HG03280 (cell line): ENCODE results near the gene NTNG1.

ENCODE experiments used
- ATAC-seq: cut with Tn5 transposase; IDR thresholded peaks from one replicate; pipeline ENCODE4 v1.9.1; 2021; ENCODE audit warnings: mild to moderate bottlenecking, moderate library complexity; ENCODE audit not compliant: unreplicated experiment

NTNG1 gene

DNA sequence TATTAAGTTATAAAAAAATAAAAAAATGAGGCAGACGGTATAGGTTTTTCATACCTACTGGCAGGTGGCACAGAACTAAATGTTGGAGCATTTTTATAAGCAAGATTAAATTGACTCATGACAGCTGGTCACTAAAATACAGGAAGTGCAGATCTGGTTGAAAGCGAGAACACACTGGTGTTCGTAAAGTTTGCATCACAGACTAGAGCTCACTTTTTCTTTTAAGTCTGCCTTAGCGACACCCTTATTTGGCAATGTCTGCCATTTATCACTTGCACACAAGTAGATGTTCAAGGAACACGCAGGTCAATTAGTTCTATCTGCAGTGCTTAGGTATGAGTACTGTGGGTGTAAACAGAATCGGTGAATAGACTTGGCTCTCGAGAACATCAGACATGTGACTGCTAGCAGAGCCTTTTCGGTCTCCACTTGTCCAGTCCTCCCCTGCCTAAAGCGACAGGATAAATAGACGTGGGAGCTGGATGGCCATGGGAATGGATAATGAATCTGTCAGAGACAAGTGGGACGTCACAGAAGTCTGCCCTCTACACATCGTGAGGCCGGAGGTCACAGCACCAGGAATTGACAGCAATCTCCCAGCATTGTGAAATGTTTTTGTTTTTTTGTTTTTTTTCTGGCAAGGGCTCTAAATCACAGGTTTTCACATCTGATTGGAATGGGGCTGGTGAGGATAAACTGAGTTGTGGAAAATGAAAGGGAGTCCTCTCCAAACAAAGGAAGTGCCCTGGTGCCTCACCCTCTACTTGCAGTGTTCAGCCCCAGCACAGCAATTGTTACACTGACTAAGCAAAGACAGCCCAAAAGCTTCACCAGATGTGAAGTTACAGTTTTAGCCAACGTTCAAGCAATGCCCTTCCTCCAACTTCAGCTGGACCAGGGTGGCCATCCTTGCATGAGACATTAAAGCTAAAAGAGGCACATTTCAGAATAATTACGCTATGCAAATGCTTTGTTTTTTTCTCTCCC lies 248.9 kb downstream of the NTNG1 start:
- ATAC-seq: peak; percentile 84

DNA sequence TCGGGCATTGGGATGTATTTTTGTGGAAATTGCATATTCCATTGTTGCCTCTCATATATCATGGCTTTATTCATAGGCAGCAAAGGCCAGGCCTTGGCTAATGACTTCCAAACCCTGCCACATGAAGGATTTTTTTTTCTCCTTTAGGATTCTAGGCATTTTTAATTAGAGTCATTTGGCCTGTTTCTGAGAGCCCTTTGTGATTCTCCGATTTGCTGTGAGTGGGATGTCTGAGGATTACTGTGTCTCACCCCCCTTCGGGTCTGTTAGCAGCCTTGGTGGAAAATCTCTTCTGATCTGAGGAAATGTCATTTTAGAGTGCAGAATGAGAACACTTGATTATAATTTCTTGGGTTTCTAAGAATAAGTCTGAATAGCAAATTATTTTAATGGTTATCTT lies 253.5 kb downstream of the NTNG1 start:
- no peak for ATAC-seq

DNA sequence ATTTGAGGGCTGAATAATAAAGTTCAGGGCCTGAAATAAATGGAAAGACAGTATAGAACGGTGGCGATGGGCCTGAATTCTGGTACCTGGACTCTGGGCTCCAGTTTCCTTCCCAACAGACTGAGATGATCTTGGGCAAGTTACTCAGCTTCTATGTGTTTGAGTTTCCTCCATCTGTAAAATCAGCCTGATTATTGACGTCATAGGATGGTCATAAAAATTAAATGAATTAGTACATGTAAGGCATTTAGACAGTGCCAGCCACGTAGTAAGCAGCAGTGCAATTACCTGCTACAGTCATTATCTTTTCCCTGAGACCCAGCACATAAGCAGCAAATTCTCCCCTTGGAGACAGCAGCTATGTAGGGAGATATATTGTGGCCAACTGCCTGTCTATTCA lies 260.9 kb downstream of the NTNG1 start:
- ATAC-seq: no peak

DNA sequence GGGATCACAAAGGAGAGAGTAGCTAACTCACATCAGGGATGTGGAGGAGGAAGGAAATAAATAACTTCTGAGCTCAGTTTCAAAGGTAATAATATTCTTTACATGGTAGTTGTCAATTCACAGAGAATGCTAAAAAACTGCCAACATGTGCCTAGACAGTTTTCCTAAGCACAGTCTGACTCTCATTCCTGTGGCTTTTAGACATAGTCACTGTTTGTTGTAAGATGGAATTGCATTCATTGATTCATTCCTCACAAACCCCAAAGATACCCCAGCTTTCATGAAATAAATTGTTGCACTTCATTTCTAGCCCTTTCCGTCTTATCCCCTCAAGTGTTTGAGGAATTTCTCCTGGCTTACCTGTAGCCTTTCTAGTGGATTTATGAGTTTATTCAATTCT lies 263.9 kb downstream of the NTNG1 start:
- ATAC-seq: no peak

DNA sequence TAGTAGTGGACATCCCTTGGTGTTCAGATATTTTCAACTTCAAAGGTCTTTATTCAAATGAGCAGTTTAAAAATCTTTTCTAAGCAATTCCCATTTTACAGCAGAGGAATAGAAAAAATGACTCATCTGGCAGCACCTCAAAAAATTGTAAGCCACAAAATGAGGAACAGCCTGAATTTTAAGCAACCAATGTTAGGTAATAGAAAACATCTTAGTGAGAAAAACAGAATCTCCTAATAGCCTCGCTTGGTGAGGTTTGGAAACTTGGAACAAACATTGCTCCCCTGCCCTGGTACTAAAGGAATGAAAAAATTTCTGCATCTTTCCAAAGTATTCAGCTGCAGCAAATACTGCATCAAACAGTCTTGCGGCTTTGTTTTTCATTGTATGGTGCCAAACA lies 264.4 kb downstream of the NTNG1 start:
- no peak for ATAC-seq

DNA sequence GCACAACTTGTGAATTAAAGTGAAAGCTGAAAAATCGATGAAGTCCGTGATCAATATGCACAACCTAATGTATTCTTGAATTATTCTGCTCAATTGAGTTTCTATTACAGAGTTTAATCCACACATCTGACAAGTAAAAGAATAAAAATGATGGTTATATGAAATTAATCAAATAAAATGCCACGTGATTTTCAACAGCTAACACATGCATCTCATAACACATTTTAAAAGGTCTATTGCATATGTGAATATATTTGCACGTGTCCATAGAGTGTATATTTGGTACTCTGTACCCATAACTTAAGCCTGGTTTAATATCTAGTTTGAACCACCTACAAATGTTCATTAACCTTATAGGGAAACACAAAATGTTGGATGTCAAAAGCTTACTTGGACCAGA lies 266.2 kb downstream of the NTNG1 start:
- ATAC-seq: no peak

DNA sequence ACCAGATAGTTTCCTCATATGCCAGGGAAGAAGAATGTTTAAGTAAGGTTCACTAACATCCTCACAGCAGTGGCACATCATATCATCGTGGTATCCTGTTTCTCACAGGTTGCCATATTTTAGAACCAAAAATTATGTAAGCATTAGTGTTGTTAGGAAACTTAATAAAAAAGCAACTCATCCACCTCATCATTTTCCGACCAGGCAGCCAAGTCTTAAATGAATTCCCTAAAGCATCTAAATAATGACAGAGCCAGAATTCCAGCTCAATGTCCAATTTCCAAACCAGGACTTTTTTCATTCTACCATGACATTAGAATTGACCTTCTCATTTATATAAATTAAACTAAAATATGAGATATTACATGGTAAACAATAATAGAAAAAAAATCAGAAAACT lies 272.7 kb downstream of the NTNG1 start:
- no peak for ATAC-seq

DNA sequence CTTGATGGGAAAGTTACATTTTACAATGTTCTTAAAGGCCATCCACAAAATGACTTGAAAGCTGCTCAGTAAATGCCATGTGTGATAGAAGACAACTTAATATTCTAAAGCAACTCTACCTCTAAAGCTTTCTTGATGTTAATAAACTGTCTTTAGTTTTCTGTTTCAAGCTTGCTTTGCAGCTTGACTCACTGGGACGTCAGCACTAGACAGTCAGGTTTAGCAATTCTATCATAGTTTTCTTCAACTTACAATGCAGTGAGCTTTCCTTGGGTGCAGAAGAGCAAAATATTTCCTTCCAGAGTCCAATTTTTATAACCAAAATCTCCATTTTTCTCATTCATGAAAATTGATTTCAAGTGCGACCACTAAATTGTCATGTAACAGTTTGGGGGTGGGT lies 273.1 kb downstream of the NTNG1 start:
- no peak for ATAC-seq

DNA sequence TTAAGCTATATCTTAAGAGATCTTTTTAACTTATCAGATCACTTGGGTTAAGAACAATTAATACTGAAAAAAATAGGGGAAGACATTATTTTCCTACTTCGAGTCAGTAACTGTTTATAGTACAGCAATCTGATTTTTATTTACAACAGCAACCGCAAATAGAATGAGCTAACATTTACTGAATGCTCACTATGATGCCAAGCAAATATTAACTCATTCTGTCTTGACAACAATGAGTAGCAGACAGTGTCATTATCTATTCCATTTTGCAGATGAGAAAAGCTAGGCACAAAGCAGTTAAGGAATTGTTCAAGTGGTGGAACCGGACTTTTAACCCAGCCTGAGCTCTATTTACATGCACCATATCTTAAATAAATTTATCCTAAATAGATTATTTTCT lies 273.7 kb downstream of the NTNG1 start:
- no peak for ATAC-seq

DNA sequence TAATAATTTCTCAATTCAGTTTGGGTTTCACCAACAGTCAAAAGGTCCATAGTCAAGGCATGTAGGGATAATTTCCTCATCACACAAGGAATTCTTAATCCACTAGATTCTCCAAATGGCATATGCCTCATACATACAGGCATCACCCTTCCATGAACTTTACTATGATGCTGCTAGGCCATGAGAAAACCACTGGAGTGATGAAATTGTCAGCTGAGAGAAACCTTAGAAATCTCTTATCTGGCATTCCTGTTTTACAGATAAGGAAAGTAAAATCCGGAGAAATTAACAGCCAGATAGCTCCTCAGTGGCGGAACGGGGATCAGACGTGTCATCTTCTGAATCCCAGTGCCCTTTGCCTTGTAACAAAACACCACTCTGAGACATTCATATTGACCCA lies 274.4 kb downstream of the NTNG1 start:
- ATAC-seq: no peak

DNA sequence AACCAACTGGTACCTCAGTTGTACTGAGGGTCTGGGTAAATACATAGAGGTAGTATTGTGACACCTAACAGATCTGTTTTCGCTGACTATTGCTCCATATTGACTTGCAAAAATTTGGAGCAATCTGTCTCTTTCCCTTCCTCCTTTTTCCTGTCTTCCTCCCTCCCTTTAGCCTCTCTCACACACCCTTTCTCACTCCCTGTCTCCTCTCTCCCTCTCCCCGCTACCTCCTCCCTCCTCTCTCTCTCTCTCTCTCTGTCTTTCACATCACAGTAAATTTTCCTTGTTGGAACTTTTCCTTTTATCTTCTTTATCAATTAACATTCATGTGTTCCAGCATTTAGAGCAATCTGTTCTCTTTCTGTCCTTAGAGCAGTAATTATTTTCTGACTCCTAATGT lies 278.2 kb downstream of the NTNG1 start:
- ATAC-seq: no peak

DNA sequence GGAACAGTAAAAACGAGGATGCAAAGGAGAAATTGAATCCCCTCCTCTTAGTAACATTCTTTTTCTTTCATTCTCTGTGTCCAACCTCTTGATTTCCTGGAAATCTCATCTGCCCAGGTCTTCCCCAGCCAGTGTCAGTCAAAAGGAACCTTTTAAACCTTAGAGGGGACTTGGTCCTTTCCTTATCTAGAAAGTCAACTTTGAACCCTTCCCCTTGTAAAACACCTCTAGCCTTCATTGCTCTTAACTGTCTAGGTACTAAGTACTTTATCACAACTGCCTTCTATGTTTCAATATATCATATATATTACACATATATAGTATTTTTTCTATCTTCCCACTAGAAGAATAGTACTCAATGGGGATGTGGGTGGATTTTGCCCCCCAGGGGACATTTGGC lies 282.1 kb downstream of the NTNG1 start:
- ATAC-seq: no peak

DNA sequence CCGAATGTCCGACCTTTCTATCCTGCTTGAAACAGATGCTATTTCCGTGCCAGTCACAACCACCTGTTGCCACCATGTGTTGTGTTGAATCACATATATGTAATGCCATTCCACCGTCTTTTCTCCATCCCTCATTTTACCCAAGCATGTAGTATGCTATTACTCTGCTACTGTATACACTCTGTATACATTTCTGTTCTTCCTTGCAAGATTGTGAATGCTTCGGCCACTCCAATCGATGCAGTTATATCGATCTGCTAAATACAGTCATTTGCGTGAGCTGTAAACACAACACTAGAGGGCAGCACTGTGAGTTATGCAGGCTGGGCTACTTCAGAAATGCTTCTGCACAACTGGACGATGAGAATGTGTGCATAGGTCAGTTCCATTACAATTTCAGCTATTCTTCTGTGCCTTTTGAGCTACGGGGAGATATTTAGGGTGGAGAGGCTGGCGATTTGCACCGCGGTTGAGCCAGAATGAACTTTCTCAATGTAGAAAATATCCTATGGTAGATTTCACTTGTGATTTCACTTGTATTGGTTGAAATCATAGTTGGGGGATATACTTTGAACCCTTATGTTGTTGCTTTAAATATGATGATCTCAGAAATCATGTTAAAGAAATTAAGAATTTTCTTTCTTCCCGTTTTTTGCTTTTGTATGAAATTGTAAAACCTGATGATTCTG lies 289.8 kb downstream of the NTNG1 start:
- ATAC-seq: no peak

DNA sequence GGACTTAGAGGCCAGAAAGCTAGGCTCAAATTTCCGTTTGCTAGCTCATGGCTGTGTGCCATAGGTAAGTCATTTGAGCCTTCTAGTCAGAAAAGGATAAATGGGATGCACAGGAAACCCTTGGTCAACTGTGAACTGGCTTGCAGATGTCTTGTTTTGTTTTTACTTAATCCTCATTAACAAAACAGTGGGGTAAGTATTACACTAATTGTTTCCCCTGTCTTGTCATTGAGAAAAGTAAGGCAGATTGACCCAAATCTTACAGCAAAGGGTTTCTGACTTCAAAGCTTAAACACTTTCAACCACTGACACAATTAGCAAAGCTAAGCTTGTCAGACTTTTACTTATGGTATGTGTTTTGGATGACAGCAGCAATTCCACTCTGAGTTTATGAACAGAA lies 291.3 kb downstream of the NTNG1 start:
- no peak for ATAC-seq

DNA sequence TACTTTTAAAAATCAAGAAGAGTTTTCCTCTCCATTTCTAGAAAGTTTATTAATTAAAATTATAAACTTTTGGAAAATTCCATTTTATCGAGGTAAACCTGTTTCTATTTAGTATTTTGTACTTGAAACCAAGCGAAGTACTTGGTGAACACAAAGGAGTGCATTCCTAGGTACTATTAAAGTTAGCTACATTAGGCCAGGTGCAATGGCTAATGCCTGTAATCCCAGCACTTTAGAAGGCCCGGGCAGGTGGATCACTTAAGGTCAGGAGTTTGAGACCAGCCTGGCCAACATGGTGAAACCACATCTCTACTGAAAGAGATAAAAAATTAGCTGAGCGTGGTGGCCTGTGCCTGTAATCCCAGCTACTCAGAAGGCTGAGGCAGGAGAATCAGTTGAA lies 292.2 kb downstream of the NTNG1 start:
- no peak for ATAC-seq

DNA sequence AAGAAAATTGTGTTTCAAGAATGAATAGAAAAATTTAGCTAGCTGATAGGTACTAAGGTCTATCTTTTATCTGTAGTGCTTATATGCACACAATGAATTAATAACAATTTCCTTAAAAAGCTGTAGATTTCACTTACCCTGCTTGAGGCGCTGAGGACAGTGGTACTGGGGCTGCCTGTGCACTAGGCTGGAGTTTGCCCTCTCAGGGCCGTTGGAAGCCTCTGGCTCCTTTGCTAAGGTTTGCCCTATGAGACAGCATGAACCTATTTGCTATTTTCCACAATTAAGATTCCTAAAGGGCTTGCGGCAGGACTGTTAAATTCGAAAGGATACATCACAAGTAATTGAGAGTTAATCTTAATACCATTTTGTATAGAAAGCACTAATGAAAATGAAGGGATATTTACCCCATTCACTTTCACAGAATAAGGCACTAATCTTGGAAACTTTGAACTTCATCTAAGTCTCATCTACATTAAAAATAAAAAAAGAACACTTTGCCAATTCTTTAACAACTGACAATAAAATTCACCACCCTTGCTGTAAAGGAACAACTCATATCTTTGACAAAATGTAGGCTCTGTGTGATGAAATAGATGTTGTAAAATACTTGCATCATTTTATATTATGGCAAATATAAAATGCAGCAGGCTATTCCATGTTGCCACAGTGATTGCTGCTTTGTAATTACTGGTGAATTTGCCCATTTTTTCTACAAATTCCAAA lies 293.0 kb downstream of the NTNG1 start:
- no peak for ATAC-seq

DNA sequence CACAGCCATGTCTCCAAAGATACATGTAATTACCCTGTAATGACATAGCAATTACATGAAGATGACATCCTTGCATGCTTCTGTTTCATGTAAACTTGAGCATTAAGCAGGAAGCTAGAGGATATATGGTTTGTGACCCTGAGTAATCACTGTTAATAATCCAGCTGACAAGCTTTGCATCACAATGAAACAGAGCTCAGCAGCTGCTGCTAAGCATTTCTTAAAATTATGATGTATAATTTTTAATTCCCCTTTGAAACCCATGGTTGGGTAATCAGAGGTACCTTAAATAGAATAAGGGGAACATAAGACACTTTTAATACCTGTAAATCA lies 293.5 kb downstream of the NTNG1 start:
- ATAC-seq: no peak

DNA sequence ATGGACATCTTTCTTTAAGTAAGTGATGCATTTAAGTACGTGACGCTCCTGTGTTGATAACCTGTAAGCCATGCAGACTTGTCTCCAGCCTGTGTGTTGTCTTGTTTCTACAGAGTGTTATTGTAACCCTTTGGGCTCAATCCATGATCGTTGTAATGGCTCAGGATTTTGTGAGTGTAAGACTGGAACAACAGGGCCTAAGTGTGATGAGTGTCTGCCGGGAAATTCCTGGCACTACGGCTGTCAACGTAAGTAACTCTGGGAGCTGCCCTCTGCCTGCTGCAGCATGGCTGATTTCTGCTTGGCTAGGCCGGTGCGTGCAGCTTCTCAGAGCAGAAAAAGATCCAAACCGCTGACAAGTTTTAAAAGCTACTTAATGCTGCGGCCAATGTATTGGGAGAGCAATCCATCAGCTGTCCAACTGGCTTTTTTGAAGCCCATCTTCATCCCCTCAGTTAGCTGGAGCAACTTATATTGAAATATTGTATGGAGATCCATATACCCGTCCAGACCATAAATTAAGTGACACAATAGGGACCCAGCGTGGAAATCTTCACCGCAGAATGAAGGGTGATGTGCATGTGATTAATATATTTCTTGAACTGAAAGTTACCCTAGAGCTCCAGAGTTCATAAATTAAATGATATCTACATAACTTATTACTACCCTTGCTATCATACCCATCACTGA lies 295.9 kb downstream of the NTNG1 start:
- ATAC-seq: no peak

DNA sequence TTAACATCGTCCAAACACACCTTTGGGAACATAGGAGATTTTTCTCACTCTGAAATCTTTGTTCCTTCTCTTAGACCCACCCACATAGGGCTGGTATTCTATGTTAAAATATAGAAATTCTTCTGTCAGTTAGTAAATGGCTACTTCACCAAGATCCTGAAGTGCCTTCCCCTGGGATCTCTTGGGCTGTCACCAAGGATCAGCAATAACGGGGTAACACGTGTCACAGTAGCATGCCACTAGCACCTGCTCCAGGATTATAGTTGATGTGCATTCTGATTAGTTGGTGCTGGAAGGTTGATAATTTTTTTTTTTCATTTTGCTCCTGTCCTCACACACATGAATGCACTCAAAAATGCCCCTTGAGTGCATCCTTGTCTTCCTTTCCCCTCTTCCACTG lies 298.7 kb downstream of the NTNG1 start:
- ATAC-seq: no peak

DNA sequence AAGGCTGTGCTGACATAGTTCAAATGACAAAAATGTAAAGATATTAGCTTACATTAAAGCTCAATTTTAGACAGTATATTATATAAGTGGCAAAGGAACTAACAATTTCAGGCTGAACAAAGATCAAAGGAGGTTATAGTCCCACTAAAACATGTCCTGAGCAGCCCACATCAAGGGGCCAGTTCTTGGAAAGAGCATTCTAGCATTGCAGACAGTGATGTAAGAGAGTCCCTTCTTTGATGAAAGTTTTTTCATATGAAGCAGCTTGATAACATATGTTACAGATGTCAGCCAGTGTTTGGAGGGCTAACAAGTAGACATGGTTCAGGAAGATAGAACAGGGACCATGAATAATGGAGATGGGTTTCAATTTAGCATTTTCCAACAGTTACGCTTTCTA lies 301.7 kb downstream of the NTNG1 start:
- no peak for ATAC-seq

DNA sequence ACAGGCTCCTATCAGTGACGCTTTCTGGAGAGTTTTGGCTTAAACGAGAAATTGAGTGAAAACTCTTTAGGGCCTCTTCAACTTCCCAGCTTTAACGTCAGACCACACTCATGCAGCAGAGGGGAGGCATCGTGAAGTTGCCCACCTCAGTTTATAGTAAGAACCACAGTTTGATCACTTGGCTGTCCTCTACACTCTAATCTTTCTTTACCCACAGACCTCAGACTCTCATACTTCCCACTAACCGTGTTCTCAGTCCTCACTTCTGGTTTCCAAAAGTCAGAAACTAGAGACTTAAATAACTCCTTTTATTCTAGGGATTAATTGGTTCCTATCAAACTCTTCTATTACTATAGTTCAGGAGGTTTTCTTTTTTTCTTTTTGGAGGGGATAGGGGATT lies 302.2 kb downstream of the NTNG1 start:
- ATAC-seq: no peak
